PC-9 (cell line): Measurements from ENCODE around the gene RPS2. TPM values are rescaled to one million over a fixed set of nuclear protein-coding genes. Genes with fewer than 3 reads are reported as not detected.

Source experiments
- BruUV-seq: library from RNA; stranded (reverse); fragments of 400-500 nt; replicated peaks from 2 replicates; lab custom pipeline; 2021; lab: Mats Ljungman, UMichigan
- CTCF ChIA-PET: fragments of 300-600 bp; sonication (Branson Sonifier 250); formaldehyde crosslinking; loops from one replicate; lab custom pipeline; 2022; ENCODE audit warnings: antibody characterized with exemption; lab: Charles Lee
- POLR2A ChIA-PET: fragments of 300-600 bp; sonication (Branson Sonifier 250); formaldehyde crosslinking; loops from one replicate; lab custom pipeline; 2022; ENCODE audit warnings: antibody characterized with exemption; ENCODE audit not compliant: unreplicated experiment; lab: Charles Lee
- DNase-seq, 2 experiments: peaks; one replicate each; pipeline versions ENCODE4 v3.0.0 to v3.0.0-alpha.2; 2015 to 2022; ENCODE audit warnings: mixed read lengths in 1 of 2
- H2AFZ ChIP-seq: fragments of 200-600 bp; sonication (generic); 2 replicates; pipeline ENCODE4 v1.8.1; 2017; ENCODE audit warnings: antibody characterized with exemption
- H3F3A ChIP-seq: fragments of 200-600 bp; sonication (generic); 2 replicates; pipeline ENCODE4 v1.8.1; 2017; ENCODE audit warnings: antibody characterized with exemption, mild to moderate bottlenecking, low read depth; ENCODE audit not compliant: insufficient read depth
- H3K27ac ChIP-seq: fragments of 200-600 bp; sonication (generic); 2 replicates; pipeline ENCODE4 v1.6.1; 2016; ENCODE audit warnings: mixed run types
- H3K27me3 ChIP-seq: fragments of 200-600 bp; sonication (generic); 2 replicates; pipeline ENCODE4 v1.6.1; 2016; ENCODE audit warnings: low read depth, mixed run types; ENCODE audit not compliant: insufficient read depth
- H3K36me3 ChIP-seq: fragments of 200-600 bp; sonication (generic); 2 replicates; pipeline ENCODE4 v1.6.1; 2016; ENCODE audit warnings: low read depth, mixed run types
- H3K4me1 ChIP-seq: fragments of 200-600 bp; sonication (generic); replicated peaks from 2 replicates; pipeline ENCODE4 v1.6.1; 2016; ENCODE audit warnings: mixed run types; ENCODE audit not compliant: insufficient read depth
- H3K4me2 ChIP-seq: fragments of 200-600 bp; sonication (generic); 2 replicates; pipeline ENCODE4 v1.6.1; 2017; ENCODE audit warnings: mixed run types
- H3K4me3 ChIP-seq: fragments of 200-600 bp; sonication (generic); 2 replicates; pipeline ENCODE4 v1.6.1; 2016; ENCODE audit warnings: mixed run types
- H3K79me2 ChIP-seq: fragments of 200-600 bp; sonication (generic); 2 replicates; pipeline ENCODE4 v1.6.1; 2017; ENCODE audit warnings: low read depth, mixed run types
- H3K9me2 ChIP-seq: fragments of 200-600 bp; sonication (generic); 2 replicates; pipeline ENCODE4 v1.8.1; 2017; ENCODE audit warnings: mild to moderate bottlenecking; ENCODE audit not compliant: insufficient read depth
- H3K9me3 ChIP-seq: fragments of 200-600 bp; sonication (generic); 2 replicates; pipeline ENCODE4 v1.8.1; 2016; ENCODE audit warnings: low read depth; ENCODE audit not compliant: insufficient read depth
- H4K20me1 ChIP-seq: fragments of 200-600 bp; sonication (generic); 2 replicates; pipeline ENCODE4 v1.8.1; 2017; ENCODE audit not compliant: insufficient read depth
- EZH2 ChIP-seq: fragments of 200-600 bp; sonication (generic); IDR thresholded peaks from 2 replicates; pipeline ENCODE4 v1.8.0; 2017; ENCODE audit warnings: antibody characterized with exemption, low read depth
- intact Hi-C: fragments of 100-400 bp; cut with micrococcal nuclease; formaldehyde crosslinking; loops from one replicate; pipeline ENCODE4 v1.10.0; 2022; ENCODE audit not compliant: unreplicated experiment
- total RNA-seq: library from RNA; stranded (reverse); gene quantifications from 2 replicates; pipeline ENCODE4 v1.2.3, GENCODE V29; 2021
- TF ChIP-seq, protein P1 (sequence below): fragments of 200-600 bp; sonication (generic); conservative IDR thresholded peaks from 2 replicates; pipeline ENCODE4 v1.6.1; 2017; ENCODE audit warnings: mixed run types, antibody characterized with exemption, mild to moderate bottlenecking, moderate library complexity

The RPS2 gene
- total RNA-seq, 1 experiment from 2014 or later, result 3,808 TPM

DNA sequence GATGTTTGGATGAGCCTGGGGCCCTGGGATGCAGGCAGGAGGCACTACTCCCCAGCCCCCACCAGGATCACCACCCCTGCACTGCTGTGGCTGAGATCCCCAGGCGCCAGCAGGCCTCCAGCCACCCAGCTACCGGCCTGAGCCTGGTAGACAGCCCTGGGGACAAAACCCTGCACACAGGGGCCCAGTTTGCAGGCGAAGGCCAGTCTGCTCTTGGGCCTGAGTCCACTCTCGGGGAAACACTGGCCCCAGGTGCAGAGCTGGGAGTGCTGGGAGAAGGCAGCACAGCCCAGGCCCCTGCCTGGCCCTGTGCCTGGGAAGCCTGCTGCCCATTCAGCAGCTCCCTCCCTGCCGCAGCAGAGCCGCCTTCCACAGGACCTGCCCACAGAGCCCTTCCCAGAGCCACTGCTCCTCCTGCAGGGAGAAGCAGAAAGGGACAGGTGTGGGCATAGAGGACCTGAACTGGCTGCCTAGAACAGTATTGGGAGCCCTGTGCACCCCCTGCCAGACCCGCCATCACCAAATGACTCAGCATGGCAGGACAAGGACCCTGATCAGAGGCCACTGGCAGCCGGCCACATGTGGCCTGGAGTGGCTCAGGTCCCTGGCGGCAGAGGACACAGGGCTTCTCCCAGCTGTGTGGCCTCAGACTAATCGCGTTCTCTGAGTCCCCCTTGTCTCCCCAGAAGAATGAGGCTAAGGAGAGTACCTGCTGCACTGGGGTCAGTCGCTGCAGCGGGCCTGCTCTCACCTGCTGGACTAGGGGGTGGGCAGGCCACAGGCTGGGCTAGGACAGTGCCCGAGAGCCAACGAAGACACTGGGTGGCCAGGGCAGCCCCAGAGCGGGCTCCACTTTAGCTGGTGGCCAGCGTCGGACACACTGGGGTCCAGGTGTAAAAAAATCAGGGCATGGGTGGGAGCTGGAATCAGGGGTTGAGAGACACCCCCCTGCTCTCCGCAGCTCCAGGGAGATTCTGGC, 32.3 kb downstream of the RPS2 start:
- peaks cover 15% of the 10 kb centered on the region for H3K4me1 ChIP-seq
- H3K9me2 ChIP-seq, result no peaks in the 10 kb centered on the region
- H3K27me3 ChIP-seq, result no peaks in the 10 kb centered on the region
- intact Hi-C loops, result no loop called here
- no peaks in the 10 kb centered on the region for H3K36me3 ChIP-seq
- DNase-seq, result peak in 1 of 2 experiments; percentile 68
- TF ChIP-seq, protein P1, sequence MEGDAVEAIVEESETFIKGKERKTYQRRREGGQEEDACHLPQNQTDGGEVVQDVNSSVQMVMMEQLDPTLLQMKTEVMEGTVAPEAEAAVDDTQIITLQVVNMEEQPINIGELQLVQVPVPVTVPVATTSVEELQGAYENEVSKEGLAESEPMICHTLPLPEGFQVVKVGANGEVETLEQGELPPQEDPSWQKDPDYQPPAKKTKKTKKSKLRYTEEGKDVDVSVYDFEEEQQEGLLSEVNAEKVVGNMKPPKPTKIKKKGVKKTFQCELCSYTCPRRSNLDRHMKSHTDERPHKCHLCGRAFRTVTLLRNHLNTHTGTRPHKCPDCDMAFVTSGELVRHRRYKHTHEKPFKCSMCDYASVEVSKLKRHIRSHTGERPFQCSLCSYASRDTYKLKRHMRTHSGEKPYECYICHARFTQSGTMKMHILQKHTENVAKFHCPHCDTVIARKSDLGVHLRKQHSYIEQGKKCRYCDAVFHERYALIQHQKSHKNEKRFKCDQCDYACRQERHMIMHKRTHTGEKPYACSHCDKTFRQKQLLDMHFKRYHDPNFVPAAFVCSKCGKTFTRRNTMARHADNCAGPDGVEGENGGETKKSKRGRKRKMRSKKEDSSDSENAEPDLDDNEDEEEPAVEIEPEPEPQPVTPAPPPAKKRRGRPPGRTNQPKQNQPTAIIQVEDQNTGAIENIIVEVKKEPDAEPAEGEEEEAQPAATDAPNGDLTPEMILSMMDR, result no peak; the same call in 1 of the 2 replicates
- TF ChIP-seq EZH2, result no peak
- ChIA-PET POLR2A (interaction anchor here (0.6 kb wide), 1 partner anchor 89 kb away, joined by 20 read pairs; no protein-coding TSS in a partner anchor), CTCF (no interaction called here)
- BruUV-seq, result no TSS peak
- no peaks in the 10 kb centered on the region for H4K20me1 ChIP-seq
- H3K79me2 ChIP-seq, result no peaks in the 10 kb centered on the region
- no peaks in the 10 kb centered on the region for H3K9me3 ChIP-seq
- peaks cover 20% of the 10 kb centered on the region for H3F3A ChIP-seq
- no peak overlapping the region for H3K27ac ChIP-seq
- no peak overlapping the region for H2AFZ ChIP-seq
- no peak overlapping the region for H3K4me2 ChIP-seq
- no peak overlapping the region for H3K4me3 ChIP-seq

- H3K4me2 ChIP-seq, result no peak overlapping the region
- CTCF ChIA-PET, result interaction anchor here (0.6 kb wide), 1 partner anchor 224 kb away, joined by 3 read pairs; no protein-coding TSS in a partner anchor
- DNase-seq, result no peak
- intact Hi-C loops, result no loop called here
- no peak overlapping the region for H3K4me3 ChIP-seq
- H3K79me2 ChIP-seq, result no peaks in the 10 kb centered on the region
- TF ChIP-seq, protein P1, result no peak
- no peak for TF ChIP-seq EZH2
- H3K9me2 ChIP-seq, result no peaks in the 10 kb centered on the region
- no peaks in the 10 kb centered on the region for H4K20me1 ChIP-seq
- peaks cover 6% of the 10 kb centered on the region; the same call in 1 of the 2 replicates for H3F3A ChIP-seq
- H3K27me3 ChIP-seq, result no peaks in the 10 kb centered on the region
- no TSS peak for BruUV-seq
- POLR2A ChIA-PET, result no interaction called here
- no peak overlapping the region for H3K27ac ChIP-seq
- H3K4me1 ChIP-seq, result peaks cover 7% of the 10 kb centered on the region
- H2AFZ ChIP-seq, result peak overlapping the region; percentile 87; the same call in 1 of the 2 replicates
- H3K36me3 ChIP-seq, result no peaks in the 10 kb centered on the region
- H3K9me3 ChIP-seq, result no peaks in the 10 kb centered on the region
Observed at GRCh38 chr16:1930338-1930720, 34.3 kb downstream of the RPS2 start.

DNA sequence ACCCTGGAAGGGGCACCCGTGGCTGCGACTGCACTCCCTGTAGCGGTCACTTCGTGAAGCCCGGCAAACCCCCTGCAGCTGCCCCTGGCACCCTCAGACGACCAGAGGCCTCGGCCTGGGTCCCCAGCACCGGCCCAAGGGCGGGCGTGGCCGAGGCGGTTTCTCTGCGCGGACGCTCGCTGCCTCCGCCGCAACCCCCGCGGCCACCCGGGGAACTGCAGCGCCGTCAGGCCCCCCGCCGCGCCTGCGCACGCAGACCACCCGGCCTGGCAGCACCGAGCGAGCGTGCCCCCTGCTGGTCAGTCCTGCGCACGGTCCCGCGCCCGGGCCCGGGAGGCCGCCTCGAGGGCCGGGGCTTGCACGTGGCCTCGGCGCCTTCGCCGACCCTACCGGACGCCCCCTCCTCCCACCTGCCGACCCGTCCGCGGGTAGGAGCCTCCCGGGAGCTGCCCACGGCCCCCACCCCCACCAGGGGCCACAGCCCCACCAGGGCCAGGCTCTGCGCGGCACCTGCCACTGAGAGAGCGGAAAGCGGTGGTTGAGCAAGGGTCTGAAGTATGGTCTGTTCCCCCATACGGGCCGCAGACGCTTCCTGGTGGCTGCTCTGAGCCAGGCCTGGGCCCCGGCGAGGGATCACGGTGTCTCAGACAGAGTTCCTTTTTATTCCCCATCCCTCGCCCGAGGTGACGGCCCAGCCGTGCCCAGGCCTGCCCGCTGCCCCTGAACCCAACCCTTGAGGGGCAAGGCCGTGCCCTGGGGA, 34.9 kb downstream of the RPS2 start:
- peak overlapping the region; percentile 67 for H3K4me3 ChIP-seq
- TF ChIP-seq, protein P1, result peak; percentile 87; the same call in 1 of the 2 replicates
- no peak for TF ChIP-seq EZH2
- H3K27ac ChIP-seq, result no peak overlapping the region
- CTCF ChIA-PET, result interaction anchor here (0.5 to 1.0 kb wide), 8 partner anchors 26 to 225 kb away, joined by 3 to 8 read pairs (median 4); partner anchors contain the start of gene TRAF7
- H3F3A ChIP-seq, result no peaks in the 10 kb centered on the region; the same call in 1 of the 2 replicates
- peaks cover under 1% of the 10 kb centered on the region; the same call in 1 of the 2 replicates for H3K4me1 ChIP-seq
- peak; percentile 50 to 94 for DNase-seq
- peak overlapping the region; percentile 66 for H3K4me2 ChIP-seq
- no peaks in the 10 kb centered on the region for H3K9me3 ChIP-seq
- no peaks in the 10 kb centered on the region for H3K27me3 ChIP-seq
- BruUV-seq, result no TSS peak
- H4K20me1 ChIP-seq, result no peaks in the 10 kb centered on the region
- H2AFZ ChIP-seq, result peak overlapping the region; percentile 94
- intact Hi-C loops, result loop anchor here (1.0 to 2.0 kb wide), 2 partner anchors 59 to 63 kb away; no protein-coding TSS in a partner anchor
- H3K9me2 ChIP-seq, result no peaks in the 10 kb centered on the region
- H3K36me3 ChIP-seq, result no peaks in the 10 kb centered on the region
- POLR2A ChIA-PET, result interaction anchor here (0.6 kb wide), 1 partner anchor 28 kb away, joined by 9 read pairs; no protein-coding TSS in a partner anchor
- H3K79me2 ChIP-seq, result no peaks in the 10 kb centered on the region
